B cell (primary cell): Measurements from ENCODE around the gene VSTM2L. TPM values are rescaled to one million over a fixed set of nuclear protein-coding genes. Genes with fewer than 3 reads are reported as not detected.

Experiments
- ATAC-seq: fragments of 200-7000 bp; cut with Tn5 transposase; one replicate; pipeline ENCODE4 v1.10.0; 2021; ENCODE audit warnings: low read depth, mild to moderate bottlenecking, moderate number of reproducible peaks, moderate library complexity
- CTCF ChIA-PET: fragments of 350-600 bp; sonication (Branson Sonifier 250); formaldehyde crosslinking; loops from one replicate; lab custom pipeline; 2021; ENCODE audit warnings: antibody characterized with exemption, inconsistent platforms; lab: Charles Lee
- POLR2A ChIA-PET: fragments of 350-600 bp; sonication (Branson Sonifier 250); formaldehyde crosslinking; loops from one replicate; lab custom pipeline; 2021; ENCODE audit warnings: antibody characterized with exemption; lab: Charles Lee
- DNase-seq: peaks from one replicate; pipeline ENCODE4 v3.0.0; 2013
- H2AFZ ChIP-seq: 2 replicates; pipeline ENCODE4 v1.6.1; 2012; ENCODE audit warnings: mild to moderate bottlenecking, low read depth, low read length; ENCODE audit not compliant: insufficient read depth, poor library complexity, severe bottlenecking
- H3K27ac ChIP-seq, 2 donors: 1 replicate in 1 of 2; 2 replicates in 1 of 2; pipeline ENCODE4 v1.5.1; 2012 to 2013; ENCODE audit warnings: low read length in 2 of 2, mild to moderate bottlenecking in 2 of 2, moderate library complexity in 1 of 2
- H3K27me3 ChIP-seq, 4 experiments: fragments of 200-600 bp in 1 of 4; sonication (generic) in 1 of 4; replicated peaks in 1 of 4; 1 replicate in 2 of 4; 2 replicates in 2 of 4; pipeline versions ENCODE4 v1.6.1 to v1.7.0; 2013 to 2016; ENCODE audit warnings: low read length in 3 of 4, mild to moderate bottlenecking in 2 of 4, mixed read lengths in 1 of 4, moderate library complexity in 1 of 4; ENCODE audit not compliant: insufficient read depth in 4 of 4, control insufficient read depth in 3 of 4; ENCODE audit errors: control extremely low read depth in 1 of 4
- H3K36me3 ChIP-seq, 2 experiments: replicated peaks in 1 of 2; 1 replicate in 1 of 2; 2 replicates in 1 of 2; pipeline versions ENCODE4 v1.6.1 to v1.7.1; 2013; ENCODE audit warnings: low read length in 1 of 2; ENCODE audit not compliant: insufficient read depth in 2 of 2, control insufficient read depth in 1 of 2; ENCODE audit errors: control extremely low read depth in 1 of 2, extremely low read depth in 1 of 2
- H3K4me1 ChIP-seq, 2 donors: fragments of 200-600 bp in 1 of 2; sonication (generic) in 1 of 2; 1 replicate in 1 of 2; 2 replicates in 1 of 2; pipeline versions ENCODE4 v1.5.1 to v1.6.1; 2013 to 2017; ENCODE audit warnings: low read length in 2 of 2; ENCODE audit not compliant: control insufficient read depth in 2 of 2, insufficient read depth in 2 of 2
- H3K4me2 ChIP-seq: replicated peaks from 2 replicates; pipeline ENCODE3; 2012; ENCODE audit warnings: mild to moderate bottlenecking, low read depth, low read length; ENCODE audit not compliant: poor library complexity, severe bottlenecking
- H3K4me3 ChIP-seq, 5 experiments: fragments of 200-600 bp in 1 of 5; sonication (generic) in 1 of 5; 1 replicate in 3 of 5; 2 replicates in 2 of 5; pipeline versions ENCODE4 v1.5.1 to v1.7.0; 2011 to 2016; ENCODE audit warnings: low read length in 4 of 5, mild to moderate bottlenecking in 4 of 5, low read depth in 2 of 5, control low read depth in 1 of 5, moderate library complexity in 1 of 5; ENCODE audit not compliant: insufficient read depth in 1 of 5; ENCODE audit errors: control extremely low read depth in 1 of 5, extremely low read depth in 1 of 5
- H3K79me2 ChIP-seq: fragments of 200-600 bp; sonication (generic); one replicate; pipeline ENCODE4 v1.6.0; 2016; ENCODE audit warnings: low read length; ENCODE audit not compliant: control insufficient read depth, insufficient read depth
- H3K9ac ChIP-seq: fragments of 200-600 bp; sonication (generic); 2 replicates; pipeline ENCODE4 v1.6.1; 2017; ENCODE audit warnings: mild to moderate bottlenecking, low read length, moderate library complexity
- H3K9me3 ChIP-seq, 3 donors: one replicate each; pipeline versions ENCODE4 v1.6.1 to v1.7.1; 2013; ENCODE audit warnings: low read length in 2 of 3; ENCODE audit not compliant: control insufficient read depth in 2 of 3, insufficient read depth in 1 of 3; ENCODE audit errors: control extremely low read depth in 1 of 3
- H4K20me1 ChIP-seq: 2 replicates; pipeline ENCODE4 v1.6.0; 2012; ENCODE audit warnings: mild to moderate bottlenecking, low read length; ENCODE audit not compliant: insufficient read depth, control insufficient read depth, poor library complexity, severe bottlenecking
- H3K27ac Mint-ChIP-seq: one replicate; pipeline ENCODE4 v1.8.0; 2021; ENCODE audit warnings: mixed read lengths
- H3K27me3 Mint-ChIP-seq: one replicate; pipeline ENCODE4 v1.8.0; 2021; ENCODE audit warnings: mixed read lengths
- H3K4me1 Mint-ChIP-seq: one replicate; pipeline ENCODE4 v1.8.0; 2021; ENCODE audit warnings: mixed read lengths
- H3K4me3 Mint-ChIP-seq: one replicate; pipeline ENCODE4 v1.8.0; 2021; ENCODE audit warnings: mixed read lengths
- H3K9me3 Mint-ChIP-seq: one replicate; pipeline ENCODE4 v1.8.0; 2022; ENCODE audit warnings: mixed read lengths; ENCODE audit not compliant: insufficient read depth
- CTCF ChIP-seq: fragments of 200-600 bp; IDR thresholded peaks from one replicate; pipeline ENCODE4 v1.8.0; 2022; ENCODE audit warnings: antibody characterized with exemption, mild to moderate bottlenecking
- EZH2 ChIP-seq: IDR thresholded peaks from 2 replicates; pipeline ENCODE4 v1.6.1; 2012; ENCODE audit warnings: borderline replicate concordance, low read depth, mild to moderate bottlenecking, moderate library complexity, low read length; ENCODE audit not compliant: insufficient read depth, poor library complexity, severe bottlenecking
- WGBS: methylation state at CpG from one replicate; pipeline ENCODE4 v1.1.5; 2013; ENCODE audit warnings: missing lambda C conversion rate; ENCODE audit not compliant: insufficient coverage; 5-methylcytosine and 5-hydroxymethylcytosine counted together
- intact Hi-C: fragments of 100-400 bp; cut with micrococcal nuclease; formaldehyde crosslinking; loops from one replicate; pipeline ENCODE4 v1.10.0; 2022
- polyA plus RNA-seq: library from polyadenylated mRNA; depleted of rRNA; stranded (reverse); fragments of >200 nt; gene quantifications from 2 replicates; pipeline ENCODE4 v1.2.3, GENCODE V29; 2012
- total RNA-seq, 2 donors: library from RNA; stranded (reverse); fragments of 120-200 nt in 1 of 2; gene quantifications; 1 replicate in 1 of 2; 2 replicates in 1 of 2; pipeline versions ENCODE4 v1.2.3 to v1.2.4, GENCODE V29; 2013 to 2022

Gene VSTM2L
- total and polyA plus RNA-seq, 2 donors (not counting 1 experiment from before 2014, with no cell fraction given) = 0.25 TPM; not detected in 1

DNA sequence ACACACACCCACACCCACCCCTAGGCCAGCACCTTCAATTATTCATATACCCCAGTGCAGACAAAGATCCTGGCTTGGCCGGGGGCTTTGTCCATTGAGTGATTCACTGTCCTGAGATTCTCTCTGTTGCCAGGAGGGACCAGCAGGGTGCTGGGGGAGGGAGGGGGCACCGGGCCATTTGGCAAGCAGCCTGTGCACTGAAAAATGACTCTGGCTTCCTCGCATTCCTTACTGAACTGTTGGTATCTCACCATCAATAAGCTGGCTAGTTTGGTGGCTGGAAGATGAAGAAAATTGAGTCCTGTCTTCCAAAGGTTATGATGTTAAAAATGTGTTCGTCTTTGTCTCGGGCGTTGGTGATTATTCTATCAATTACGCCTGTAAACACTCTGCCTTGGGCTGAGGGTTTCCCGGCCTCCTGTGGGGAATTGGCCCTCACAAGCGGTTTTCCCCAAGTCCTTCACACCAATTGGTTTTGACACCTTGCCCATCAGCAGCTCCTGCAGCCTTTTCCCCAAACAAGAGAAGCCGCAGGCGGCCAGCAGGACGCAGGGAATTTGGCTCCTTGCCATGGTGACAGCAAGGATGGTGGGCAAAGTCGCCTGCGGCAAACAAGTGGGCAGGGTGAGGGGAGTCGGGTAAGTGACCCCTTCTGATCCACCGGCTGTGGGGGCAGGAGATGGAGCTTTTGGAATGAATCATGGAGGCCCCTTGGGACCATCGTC, 4.9 kb downstream of the VSTM2L start:
- TF ChIP-seq CTCF (no peak), EZH2 (no peak)
- no peaks in the 10 kb centered on the region for H3K79me2 ChIP-seq
- WGBS = 55% methylated on average over 14 of the region's 17 CpGs
- CTCF ChIA-PET = no interaction called here
- ATAC-seq = no peak
- H3K27ac ChIP-seq = no peak overlapping the region
- H3K4me3 ChIP-seq = no peak overlapping the region
- no peaks in the 10 kb centered on the region for H4K20me1 ChIP-seq
- peaks cover 0 to 60% (median 15%) of the 10 kb centered on the region in 4 experiments for H3K27me3 ChIP-seq
- H3K4me1 ChIP-seq = peaks cover 0 to 8% of the 10 kb centered on the region in 2 donors
- Mint-ChIP-seq H3K27me3 (peaks cover 52% of the 10 kb centered on the region), H3K4me3 (no peak overlapping the region), H3K27ac (no peak overlapping the region), H3K9me3 (no peaks in the 10 kb centered on the region), H3K4me1 (peaks cover 8% of the 10 kb centered on the region)
- no peak overlapping the region for H2AFZ ChIP-seq
- POLR2A ChIA-PET = no interaction called here
- DNase-seq = no peak
- H3K36me3 ChIP-seq = no peaks in the 10 kb centered on the region
- H3K9me3 ChIP-seq = peaks cover 0 to 6% (median 0%) of the 10 kb centered on the region in 3 donors
- intact Hi-C loops = loop anchor here (10.0 kb wide), 1 partner anchor 343 kb away; no protein-coding TSS in a partner anchor
- no peak overlapping the region for H3K4me2 ChIP-seq
- no peak overlapping the region for H3K9ac ChIP-seq

DNA sequence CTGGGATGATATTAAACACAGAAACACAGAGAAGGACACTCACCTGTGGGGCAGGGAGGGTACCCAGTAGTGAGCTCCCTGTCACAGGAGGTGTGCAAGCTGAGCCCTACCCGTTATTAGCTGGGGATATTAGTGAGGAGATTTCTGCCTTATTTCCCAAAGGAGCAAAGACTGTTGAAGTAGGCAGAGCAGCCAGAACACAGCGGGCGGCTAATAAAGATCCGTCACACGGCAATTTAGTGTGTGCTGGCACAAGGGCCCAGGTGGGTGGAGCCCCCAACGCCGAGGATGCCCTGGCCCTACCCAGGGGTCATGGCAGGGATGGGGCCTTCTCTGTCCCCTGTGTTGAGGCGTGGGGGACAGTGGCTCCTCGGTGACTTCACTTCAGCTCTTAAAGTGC, 8.3 kb downstream of the VSTM2L start:
- intact Hi-C loops = no loop called here
- POLR2A ChIA-PET = no interaction called here
- Histone ChIP-seq H3K27me3 (peaks cover 0 to 66% (median 12%) of the 10 kb centered on the region in 4 experiments), H3K4me1 (peaks cover 17 to 22% of the 10 kb centered on the region in 2 donors), H3K79me2 (no peaks in the 10 kb centered on the region), H4K20me1 (no peaks in the 10 kb centered on the region), H3K9me3 (peaks cover 0 to 6% (median 0%) of the 10 kb centered on the region in 3 donors), H2AFZ (no peak overlapping the region), H3K27ac (no peak overlapping the region), H3K36me3 (no peaks in the 10 kb centered on the region), H3K4me2 (no peak overlapping the region), H3K9ac (no peak overlapping the region), H3K4me3 (no peak overlapping the region)
- H3K9me3 Mint-ChIP-seq = no peaks in the 10 kb centered on the region
- no peak overlapping the region for H3K27ac Mint-ChIP-seq
- WGBS = 75% methylated on average over 7 of the region's 9 CpGs
- CTCF ChIA-PET = no interaction called here
- peaks cover 20% of the 10 kb centered on the region for H3K4me1 Mint-ChIP-seq
- DNase-seq (no peak), ATAC-seq (no peak)
- no peak overlapping the region for H3K4me3 Mint-ChIP-seq
- no peak for TF ChIP-seq CTCF
- no peak for TF ChIP-seq EZH2
- H3K27me3 Mint-ChIP-seq = peaks cover 52% of the 10 kb centered on the region
